Stimulated activated CD8-positive, alpha-beta memory T cell treated with anti-CD3 and anti-CD28 coated beads, Interleukin-4, amount 100 ng/mL, for 1 hour (primary cell): ENCODE measurements around the gene ADGRA1.
"Not testable (repeated sequence)": the region's sequence is repeated elsewhere in the genome, so short reads cannot be mapped to it uniquely, and the experiment has no call there.

Source experiments
- DNase-seq, 2 donors: peaks; one replicate each; pipeline ENCODE4 v3.0.0-alpha.2; 2020; ENCODE audit warnings: low read depth in 2 of 2, low spot score in 1 of 2

The ADGRA1 gene

DNA sequence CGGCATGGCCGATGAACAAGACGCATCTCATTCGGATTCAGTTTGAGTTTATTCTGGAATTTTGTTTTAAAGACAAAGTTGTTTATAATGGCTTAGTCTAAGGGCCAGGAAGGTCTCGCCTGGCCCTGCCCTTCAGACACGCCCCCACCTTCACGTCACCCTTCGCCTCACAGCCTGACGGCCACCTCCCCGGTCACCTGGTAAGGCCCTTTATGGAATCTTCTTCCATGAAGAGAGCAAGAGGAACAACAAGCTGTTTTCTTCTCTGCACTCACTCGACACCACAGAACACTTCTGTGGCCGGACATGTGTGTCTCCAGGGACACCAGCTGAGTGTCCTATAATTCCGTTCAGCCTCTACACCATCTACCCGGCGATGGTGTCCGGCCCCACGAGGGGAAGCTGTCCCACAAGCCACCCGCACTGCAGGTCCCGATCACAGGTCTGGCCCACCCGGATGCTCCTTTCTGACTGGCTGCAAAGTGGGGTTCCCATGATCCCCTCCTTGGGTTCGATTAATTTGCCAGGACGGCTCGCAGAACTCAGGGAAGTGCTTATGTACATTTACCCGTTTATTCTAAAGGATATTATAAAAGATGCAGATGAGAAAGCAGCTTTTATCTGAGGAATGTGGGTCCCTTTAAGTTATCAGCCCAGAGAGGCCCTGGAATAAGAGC, 54.9 kb downstream of the ADGRA1 start:
- DNase-seq, result no peak

DNA sequence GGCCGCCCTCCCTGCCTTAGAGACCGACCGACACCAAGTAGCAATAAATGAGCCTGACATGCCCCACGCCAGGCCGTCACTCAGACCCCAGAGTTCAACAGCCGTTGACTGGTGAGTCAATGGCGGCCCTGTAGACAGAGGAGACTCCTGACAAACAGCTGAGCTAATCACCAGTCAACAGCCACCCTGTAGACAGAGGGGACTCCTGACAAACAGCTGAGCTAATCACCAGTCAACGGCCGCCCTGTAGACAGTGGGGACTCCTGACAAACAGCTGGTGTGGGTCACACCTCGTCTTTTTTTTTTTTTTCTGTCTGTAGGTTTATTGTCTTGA, 55.4 kb downstream of the ADGRA1 start:
- no peak for DNase-seq

DNA sequence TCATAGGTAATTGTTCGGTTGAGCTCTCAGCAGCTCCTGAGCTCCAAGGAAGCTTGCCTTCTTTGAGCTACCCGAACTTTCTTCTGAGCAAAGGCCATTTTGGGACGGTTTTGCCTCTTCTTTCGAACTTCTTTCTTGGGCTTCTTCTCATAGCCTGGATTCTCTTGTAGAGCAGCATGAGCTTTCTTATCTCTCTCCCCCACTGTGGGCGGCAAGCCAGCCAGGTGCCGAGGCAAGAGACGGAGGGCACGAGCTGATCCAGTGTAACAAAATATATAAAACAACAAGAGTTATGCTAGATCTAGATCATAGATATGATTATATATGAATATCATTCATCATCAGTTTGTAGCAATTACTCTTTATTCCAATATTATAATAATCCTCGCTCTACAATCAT, 55.8 kb downstream of the ADGRA1 start:
- no peak for DNase-seq

DNA sequence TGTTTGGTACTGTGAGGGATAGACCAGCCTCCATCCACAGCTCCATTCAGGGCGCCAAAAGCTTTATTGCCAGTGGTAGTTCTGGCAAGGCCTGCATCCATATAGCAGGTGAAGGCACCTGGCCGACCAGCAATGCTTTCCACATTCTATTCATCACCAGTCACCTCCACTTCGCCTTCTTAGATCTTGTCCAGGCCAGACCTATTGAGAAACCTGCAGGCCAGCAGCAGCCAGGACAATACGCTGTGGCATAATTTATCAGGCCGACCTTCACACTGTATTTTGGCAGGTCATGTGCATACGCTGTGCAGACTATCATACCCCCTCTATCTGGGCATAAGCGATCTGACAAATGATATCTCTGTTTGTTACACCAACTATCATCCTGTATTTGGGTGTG, 57.0 kb downstream of the ADGRA1 start:
- no peak for DNase-seq

DNA sequence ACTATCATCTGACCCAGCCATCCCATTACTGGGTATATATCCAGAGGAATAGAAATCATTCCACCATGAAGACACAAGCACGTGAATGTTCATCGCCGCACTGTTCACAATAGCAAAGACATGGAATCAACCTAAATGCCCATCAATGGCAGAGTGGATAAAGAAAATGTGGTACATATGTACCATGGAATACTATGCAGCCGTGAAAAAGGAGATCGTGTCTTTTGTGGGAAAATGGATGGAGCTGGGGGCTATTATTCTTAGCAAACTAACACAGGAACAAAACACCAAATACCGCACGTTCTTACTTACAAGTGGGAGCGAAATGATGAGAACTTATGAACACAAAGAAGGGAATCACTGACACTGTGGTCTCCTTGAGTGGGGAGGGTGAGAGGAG, 62.5 kb downstream of the ADGRA1 start:
- no peak for DNase-seq

DNA sequence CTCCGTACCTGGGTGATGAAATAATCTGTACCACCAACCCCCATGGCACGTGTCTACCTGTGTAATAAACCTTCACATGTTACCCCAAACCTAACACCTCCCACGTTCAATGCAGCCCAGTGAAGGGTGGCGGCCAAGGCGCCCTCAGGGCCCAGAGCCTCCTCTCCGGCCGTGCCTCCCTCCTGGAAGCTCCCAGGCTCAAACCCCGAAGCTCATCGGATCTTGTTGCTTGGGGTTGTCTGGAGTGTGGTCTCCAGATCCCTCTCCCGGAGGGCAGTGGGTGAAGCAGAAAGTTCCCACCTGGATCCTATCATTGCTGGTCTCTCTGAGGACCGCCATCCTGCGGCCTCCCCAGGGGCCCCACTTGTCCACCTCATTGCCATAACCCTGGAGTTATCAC, 62.9 kb downstream of the ADGRA1 start:
- no peak for DNase-seq

DNA sequence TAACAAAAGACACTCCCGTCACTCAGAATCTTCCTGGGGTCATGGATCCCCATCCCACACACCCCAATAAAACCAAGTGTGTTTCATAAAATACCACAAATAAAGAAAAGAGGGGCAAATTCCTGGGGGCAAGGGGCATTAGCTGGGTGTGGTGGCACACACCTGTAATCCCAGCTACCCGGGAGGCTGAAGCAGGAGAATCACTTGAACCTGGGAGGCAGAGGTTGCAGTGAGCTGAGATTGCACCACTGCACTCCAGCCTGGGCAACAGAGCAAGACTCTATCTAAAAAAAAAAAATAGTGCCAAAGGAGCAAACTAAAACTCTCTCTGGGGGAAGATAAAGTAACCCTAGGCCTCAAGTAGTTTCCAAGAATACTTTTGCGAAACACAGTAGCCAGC, 63.3 kb downstream of the ADGRA1 start:
- not testable (repeated sequence) for DNase-seq

DNA sequence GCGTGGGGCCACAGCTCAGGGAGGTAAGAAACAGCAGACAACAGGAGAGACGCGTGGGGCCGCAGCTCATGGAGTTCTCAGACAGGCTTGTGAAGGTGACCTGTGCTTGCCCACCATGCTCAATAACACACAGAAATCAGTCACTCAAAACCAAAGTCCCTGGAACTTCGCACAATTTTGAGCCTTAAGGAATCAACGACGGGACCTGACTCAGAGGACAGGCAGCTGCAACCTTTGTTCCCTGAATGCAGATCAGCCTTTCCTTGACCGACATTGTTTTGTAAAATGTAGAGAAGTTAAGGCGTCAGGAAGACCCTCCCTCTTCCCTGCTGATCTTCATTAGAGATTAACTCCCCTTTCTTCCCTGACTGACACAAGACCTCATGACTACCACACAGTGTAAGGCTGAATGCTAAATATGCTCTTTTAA, 63.8 kb downstream of the ADGRA1 start:
- DNase-seq, result no peak

DNA sequence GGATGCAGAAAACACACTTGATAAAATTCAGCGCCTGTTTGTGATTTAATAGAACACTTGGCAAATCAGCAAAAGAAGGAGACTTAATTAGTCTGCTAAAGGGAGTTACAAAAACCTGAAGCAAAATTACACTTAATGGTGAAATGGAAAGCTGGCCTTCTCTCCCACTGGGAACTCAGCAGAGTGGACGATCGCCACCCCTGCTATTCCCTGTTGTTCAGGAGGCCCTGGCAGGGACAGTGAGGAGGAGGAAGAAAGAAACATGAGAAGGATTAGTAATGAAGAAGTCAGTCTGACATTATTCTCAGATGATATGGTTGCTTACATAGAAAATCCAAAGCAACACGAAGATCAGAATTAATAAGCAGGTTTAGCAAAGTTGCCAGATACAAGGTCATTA, 66.7 kb downstream of the ADGRA1 start:
- no peak for DNase-seq

DNA sequence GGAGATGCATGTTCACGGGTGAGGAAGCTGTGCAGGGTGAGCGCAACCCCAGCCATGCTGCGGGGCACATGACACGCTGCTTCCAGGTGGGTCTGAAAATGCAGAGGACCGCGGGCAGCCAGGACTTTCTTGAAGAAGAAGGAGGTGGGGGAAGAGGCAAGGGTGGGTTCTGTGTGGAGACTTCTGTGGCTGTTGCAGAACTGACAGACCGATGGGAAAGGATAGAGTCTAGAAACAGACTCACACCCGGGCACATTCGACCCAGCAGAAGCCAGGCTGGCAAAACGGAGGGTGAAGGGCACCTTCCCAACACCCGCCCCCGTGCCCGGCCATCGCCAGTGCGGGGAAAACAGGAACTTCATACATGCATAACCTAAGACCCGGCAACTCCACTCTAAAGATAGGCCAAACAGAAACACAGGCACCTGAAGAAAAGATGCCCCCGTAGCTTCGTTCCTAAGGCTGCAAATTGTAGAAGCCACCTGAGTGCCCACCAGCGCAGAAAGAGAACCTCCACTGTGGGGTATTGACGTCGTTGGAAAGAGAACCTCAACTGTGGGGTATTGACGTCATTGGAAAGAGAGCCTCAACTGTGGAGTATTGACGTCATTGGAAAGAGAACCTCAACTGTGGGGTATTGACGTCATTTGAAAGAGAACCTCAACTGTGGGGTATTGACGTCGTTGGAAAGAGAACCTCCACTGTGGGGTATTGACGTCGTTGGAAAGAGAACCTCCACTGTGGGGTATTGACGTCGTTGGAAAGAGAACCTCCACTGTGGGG, 67.5 kb downstream of the ADGRA1 start:
- no peak for DNase-seq

DNA sequence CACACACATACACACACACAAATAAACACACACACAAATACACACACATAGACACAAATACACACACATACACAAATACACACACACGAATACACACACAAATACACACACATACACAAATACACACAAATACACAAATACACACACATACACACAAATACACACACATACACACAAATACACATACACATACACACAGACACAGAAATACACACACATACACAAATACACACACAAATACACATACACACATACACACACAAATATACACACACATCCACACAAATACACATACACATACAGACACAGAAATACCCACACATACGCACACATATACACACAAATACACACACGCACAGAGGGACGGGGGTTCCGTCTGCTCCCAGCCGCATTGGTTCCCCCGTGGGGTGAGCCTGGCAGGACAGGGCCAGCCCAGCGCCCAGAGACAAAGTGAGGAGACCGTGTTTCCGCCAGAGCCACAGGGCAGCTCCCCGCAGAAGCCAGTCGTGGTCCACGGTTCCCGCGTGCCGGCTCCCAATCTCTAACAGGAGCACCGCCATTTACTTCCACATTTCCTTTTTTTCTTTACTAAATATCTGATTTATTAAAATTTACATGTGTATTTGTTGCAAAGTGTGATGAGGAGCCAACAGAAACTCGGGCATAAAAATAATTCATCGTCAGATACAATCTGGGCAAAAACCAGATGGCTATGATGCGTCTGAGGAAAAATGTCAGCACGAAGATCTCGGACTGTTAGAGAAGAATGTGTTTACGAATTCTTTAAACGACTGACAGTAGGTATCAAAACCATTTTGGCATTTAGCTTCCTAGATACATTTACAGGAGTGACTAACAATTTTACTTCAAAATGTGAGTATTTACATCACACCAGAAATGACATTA, 69.2 kb downstream of the ADGRA1 start:
- no peak for DNase-seq

DNA sequence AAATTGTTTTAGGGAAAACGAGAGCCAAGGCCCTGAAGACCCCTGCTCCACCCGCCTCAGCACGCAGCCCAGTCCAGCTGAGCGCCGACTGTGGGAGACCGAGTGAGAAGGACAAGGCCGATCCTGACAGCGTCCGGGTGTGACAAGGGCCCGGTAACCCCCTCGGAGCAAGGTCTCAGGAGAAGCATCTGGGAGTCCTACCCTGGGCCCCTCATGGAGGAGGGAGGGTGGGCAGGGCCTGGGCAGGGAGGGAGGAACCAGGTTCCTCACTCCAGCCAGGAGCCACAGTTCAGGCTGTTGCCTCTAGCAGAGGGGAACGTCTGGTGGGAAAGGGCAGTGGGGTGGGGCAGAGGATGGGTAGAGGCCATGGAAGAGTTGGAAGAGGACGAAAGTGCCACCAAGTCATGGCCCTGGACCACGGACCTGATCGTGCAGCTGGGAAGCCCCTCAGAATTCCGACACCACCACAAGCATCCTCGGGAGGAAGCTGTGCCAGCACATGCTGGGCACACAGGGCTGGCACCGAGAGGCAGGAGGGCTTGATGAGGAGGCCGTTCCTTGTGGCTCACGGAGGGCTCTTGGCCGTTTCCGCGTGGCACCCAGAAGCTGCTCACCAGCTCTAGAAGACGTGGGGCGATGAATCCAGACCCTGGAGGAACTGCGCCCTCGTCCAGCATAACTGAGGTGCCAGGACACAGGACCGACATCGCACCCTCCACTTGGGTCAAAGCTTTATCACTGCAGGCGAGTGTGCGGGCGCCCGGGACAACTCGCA, 70.1 kb downstream of the ADGRA1 start:
- DNase-seq, result no peak

DNA sequence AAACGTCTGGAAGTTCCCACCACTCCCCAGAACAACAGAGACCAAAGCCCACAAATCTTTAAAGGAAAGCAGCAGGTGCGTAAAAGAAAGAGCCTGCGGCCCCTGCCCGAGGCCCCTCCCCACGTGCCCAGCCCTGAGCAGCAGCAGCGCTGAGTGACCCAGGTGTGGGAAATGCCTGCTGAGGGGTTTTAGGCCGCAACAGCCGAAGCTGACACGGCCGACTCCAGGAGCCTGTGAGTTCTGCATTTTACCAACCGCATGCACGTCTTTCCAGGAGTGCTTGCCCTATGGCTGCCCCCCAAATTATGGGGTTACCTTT, 70.7 kb downstream of the ADGRA1 start:
- no peak for DNase-seq

DNA sequence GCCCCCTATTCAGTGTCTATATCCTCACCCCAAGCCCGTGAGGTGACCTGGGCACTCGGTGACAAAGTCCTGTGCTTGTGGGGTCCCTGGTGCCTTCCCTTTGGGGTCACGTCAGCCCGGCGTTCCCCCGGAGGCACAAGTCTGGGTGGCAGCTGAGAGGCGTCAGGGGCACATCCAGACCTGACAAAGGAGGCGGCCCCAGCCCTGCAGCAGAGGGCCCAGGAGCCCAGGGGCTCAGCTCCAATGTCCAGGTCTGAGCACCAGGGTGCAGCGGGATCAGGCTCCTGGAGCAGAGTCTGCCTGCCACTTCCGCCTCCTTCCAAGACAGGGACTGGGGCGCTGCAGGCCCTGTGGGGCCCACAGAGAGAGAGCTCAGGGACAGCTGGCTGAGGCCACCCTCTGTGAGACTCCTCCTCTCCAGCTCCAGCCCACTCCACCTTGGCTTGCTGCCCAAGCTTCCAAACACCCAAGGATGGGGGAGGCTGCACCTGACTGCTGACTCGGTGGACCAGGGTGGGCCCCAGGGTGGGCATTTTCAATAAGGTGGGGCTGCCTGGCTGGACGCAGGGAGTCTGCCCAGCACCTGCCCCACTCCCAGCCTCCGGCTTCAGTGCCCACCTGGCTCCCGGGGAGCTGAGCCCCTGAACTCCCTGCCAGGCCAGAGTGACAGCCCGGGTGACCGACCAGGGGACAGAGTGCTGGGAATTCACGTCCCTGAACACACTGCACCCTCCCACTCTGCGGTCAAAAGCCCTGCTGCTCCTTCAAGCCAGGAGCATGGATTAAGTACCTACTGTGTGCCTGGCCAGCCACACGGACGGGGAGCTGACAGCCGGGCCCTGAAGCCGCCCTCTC, 71.3 kb downstream of the ADGRA1 start:
- DNase-seq, result no peak

DNA sequence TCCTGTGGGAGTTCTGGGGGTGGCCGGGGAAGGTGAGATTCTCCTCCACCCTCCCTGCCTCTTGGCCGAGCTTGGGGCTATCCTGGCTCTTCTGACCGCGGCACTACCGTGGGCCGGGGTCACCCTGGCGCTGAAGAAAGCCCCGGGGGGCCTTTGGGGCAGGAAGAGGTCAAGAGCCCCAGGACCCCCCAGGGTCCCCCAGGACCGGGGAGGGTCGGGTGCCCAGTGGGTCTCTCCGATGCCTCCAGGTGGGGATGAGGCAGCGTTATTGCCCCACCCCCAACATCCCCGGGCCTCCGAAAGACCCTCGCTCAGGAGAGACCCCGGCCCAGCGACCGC, 71.9 kb downstream of the ADGRA1 start:
- DNase-seq, result no peak

DNA sequence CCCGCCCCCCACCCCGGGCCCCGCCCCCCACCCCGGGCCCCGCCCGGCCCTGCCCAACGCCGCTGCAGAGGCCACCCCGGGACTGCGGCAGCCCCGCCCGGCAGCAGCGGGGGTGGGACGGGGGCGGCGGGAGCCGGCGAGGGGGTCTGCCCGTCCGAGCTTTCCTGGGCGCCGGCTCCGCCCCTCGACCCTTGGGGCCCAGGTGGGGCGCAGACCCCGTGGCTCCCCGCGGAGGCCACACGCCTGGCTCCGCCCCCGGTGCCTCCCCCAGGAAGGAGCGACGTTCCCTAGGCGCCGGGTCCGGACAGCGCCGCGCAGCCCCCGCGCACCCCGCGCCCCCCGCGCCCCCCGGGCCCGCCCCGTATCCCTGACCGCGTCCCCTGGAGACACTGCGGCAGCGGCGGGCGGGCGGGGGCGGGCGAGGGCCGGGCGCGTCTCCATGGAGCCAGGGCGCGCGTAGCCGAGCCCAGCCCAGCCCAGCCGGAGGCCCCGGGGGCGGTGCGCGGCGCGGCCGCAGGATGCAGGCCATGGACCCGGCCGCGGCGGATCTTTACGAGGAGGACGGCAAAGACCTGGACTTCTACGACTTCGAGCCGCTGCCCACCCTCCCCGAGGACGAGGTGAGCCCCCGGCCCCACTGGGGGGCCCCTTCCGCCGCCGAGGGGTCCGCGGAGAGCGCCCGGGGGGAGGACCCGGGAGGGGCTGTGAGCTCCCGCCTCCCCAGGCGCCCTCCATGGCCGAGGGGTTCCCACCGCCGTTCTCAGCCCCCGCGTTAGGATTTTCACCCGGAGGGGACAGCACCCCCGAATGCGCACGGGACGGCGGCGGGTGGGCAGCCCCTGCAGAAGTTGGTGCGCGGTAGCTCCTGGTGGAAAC, 72.5 kb downstream of the ADGRA1 start, which contains the start of gene KNDC1:
Gene KNDC1, plus strand, starts transcription at position 270 of the 876 bp plus-strand sequence. Its CDS starts 249 bp downstream, at position 519.
- no peak for DNase-seq

DNA sequence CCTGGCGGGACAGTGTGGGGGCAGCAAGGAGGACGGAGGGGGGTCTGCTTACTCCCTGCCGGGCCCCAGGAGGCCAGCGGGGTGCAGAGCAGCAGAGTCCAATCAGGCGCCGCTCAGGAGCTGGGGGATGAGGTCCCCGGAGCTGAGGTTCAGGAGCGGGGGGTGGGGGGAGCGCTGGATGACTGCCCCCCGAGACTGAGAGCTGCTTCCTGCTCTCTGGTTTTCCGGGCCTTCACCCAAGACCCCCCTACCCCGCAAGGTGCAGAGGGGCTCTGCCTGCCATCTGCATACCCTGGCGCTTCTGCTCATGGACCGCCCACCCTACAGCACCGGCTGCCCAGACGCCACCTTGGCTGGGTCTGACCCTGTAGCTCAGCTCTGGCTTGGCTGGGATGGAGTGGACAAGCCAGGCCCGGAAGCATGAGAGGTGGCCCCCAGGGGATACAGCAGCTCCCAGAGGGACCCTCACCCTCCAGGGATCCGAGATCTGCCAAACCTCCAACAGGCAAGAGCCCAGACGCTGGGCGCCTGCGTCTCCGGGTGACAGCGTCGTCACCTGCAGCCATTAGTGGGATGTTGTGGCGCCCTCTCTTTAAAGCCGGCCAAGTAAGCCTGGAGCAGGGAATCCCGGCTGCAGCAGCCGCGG, 73.2 kb downstream of the ADGRA1 start:
- no peak for DNase-seq

DNA sequence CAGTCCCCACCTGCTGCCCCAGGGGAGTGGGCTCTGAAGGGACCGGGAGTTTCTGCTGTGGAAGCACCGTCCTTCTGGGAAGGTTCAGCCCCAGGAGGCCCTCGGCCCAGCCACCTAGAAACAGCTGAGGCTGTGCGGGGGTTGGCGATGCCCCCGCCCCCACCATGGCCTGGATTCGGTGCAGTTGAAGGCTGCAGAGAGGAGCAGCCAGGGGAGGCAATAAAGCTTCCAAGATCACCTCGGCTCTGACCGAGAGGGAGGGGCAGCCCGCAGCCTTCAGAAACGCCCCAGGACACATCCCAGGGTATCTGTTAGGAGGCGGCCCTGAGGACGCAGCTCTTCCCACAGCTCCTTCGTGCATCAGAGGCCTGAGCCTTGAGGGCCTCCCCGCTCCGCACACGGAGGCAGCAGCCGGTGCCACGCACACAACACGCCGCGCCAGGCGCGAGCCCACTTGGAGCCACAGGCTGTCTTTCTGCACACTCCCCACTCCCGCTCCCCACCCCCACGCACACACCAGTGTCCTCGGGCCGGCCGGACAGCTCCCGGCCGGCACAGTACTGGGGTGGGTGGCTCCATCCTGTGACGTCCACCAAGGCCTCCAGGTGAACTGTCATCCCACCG, 73.9 kb downstream of the ADGRA1 start:
- no peak for DNase-seq
